ENCODE data around the gene PRKAR2B.

The PRKAR2B gene

DNA sequence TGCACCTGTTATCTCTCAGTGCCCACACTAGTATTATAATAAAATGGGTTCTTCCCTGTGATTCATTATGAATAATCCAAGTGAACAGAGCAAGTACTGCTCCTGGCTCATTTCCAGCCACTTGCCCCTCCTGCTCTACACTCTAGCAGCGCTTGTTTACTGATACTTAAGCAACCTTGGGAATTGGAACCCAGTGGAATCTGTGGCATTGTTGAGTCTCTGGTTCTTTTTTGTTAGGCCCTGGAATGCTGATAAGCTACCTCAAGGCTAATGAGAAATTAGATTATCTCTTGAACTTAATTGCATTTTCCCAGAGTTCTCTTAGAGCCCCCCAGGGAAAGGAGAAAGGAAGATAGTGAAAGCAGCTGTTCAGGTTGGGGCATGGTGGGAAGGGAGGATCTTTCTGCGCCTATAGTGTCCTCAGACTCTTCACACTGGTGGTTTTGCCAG, 34.0 kb downstream of the PRKAR2B start:
- TF ChIP-seq L3MBTL2 (conservative IDR thresholded peaks at IDR 0.05) (no peak), FOXA1 (IDR thresholded peaks at IDR 0.05) (no peak), FOXK2 (IDR thresholded peaks at IDR 0.05) (no peak), NFRKB (IDR thresholded peaks at IDR 0.05) (no peak), ARNT (IDR thresholded peaks at IDR 0.05) (no peak), FOXM1 (IDR thresholded peaks at IDR 0.05; ENCODE audit: borderline replicate concordance) (no peak)
- DNase-seq (ENCODE audit: extremely low spot score): no peak
- ChIA-PET CTCF (interaction anchor here (0.6 to 1.1 kb wide), 2 partner anchors 9 to 131 kb away, joined by 3 read pairs; no protein-coding TSS in a partner anchor), POLR2A (no interaction called here)

DNA sequence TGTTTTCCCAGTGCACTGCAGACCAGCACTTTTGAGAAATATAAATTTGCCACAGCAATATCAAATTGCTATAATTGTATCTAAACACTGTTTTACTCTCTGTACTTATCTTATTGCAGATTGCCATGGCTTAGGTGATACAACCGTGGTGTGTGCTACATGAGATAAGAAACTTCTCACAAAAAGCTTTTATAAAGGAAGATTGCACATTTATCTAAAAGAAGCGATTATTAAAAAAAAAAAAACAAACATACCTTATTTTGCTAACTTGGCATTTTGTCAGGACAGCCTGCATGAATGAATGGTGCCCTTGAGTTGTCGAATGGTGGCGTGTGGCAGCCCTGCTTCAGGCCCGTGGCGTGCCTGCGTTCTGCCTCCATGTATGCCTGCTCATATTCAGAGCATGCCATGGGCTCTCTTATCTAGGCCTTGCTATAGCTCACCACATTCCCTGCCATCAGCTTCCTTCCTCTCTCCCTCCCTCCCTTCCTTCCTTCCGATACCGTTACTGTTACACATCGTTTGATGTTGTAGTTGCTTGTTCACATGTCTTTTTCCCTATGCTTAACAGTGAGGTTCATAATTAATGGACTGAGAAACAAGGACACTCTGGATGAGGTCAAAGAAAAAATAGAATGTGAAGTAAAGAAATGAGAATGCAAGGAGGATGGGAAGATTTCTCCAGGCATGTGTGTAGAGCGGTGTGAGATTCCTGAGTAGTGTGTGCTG, 34.9 kb downstream of the PRKAR2B start:
- no peak for DNase-seq (ENCODE audit: extremely low spot score)
- TF ChIP-seq CTBP1 (IDR thresholded peaks at IDR 0.05; ENCODE audit: borderline replicate concordance): no peak
- no peak for TF ChIP-seq LEF1 (IDR thresholded peaks at IDR 0.05; ENCODE audit: borderline replicate concordance)
- no peak for TF ChIP-seq BHLHE40 (IDR thresholded peaks at IDR 0.05; ENCODE audit: borderline replicate concordance)
- TF ChIP-seq SP1 (IDR thresholded peaks at IDR 0.05): no peak
- TF ChIP-seq SUZ12 (IDR thresholded peaks at IDR 0.05): no peak
- no peak for TF ChIP-seq L3MBTL2 (conservative IDR thresholded peaks at IDR 0.05)
- TF ChIP-seq, protein P1, sequence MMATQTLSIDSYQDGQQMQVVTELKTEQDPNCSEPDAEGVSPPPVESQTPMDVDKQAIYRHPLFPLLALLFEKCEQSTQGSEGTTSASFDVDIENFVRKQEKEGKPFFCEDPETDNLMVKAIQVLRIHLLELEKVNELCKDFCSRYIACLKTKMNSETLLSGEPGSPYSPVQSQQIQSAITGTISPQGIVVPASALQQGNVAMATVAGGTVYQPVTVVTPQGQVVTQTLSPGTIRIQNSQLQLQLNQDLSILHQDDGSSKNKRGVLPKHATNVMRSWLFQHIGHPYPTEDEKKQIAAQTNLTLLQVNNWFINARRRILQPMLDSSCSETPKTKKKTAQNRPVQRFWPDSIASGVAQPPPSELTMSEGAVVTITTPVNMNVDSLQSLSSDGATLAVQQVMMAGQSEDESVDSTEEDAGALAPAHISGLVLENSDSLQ (IDR thresholded peaks at IDR 0.05): no peak
- TF ChIP-seq ELF4 (IDR thresholded peaks at IDR 0.05): no peak
- no peak for TF ChIP-seq ZNF384 (IDR thresholded peaks at IDR 0.05)
- no peak for TF ChIP-seq NFRKB (IDR thresholded peaks at IDR 0.05)
- no peak for TF ChIP-seq TARDBP (IDR thresholded peaks at IDR 0.05)
- no peak for TF ChIP-seq ARNT (IDR thresholded peaks at IDR 0.05)
- no peak for TF ChIP-seq HDGF (IDR thresholded peaks at IDR 0.05; ENCODE audit: borderline replicate concordance)
- TF ChIP-seq FOXA1 (IDR thresholded peaks at IDR 0.05): no peak
- TF ChIP-seq FOXM1 (IDR thresholded peaks at IDR 0.05; ENCODE audit: borderline replicate concordance): no peak
- no peak for TF ChIP-seq FOXK2 (IDR thresholded peaks at IDR 0.05)
- ChIA-PET CTCF (interaction anchor here (0.6 kb wide), 1 partner anchor 132 kb away, joined by 3 read pairs; no protein-coding TSS in a partner anchor), POLR2A (no interaction called here)

DNA sequence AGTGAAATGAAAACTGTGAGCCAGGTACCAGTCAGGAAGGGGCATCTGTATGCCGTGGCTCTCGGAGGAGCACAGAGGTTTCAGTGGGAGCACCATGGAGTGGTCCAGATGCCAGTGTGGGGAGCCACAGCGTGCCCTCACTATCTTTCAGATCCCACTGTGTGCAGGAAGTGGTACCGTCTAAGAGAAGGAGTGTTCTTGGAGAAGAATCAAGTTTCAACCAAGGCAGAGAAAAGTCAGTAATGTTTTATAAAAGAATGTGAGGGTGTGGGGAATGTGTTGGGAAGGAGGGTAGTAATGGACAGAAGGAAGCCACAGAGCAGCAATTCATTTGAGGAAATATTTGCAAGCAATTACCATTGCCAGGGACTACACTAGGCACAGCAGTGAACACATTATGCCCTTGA, 35.6 kb downstream of the PRKAR2B start:
- ChIA-PET CTCF (interaction anchor here (0.7 kb wide), 1 partner anchor 791 kb away, joined by 3 read pairs; no protein-coding TSS in a partner anchor), POLR2A (no interaction called here)
- TF ChIP-seq FOXA1 (IDR thresholded peaks at IDR 0.05) (no peak), LEF1 (IDR thresholded peaks at IDR 0.05; ENCODE audit: borderline replicate concordance) (no peak), SP1 (IDR thresholded peaks at IDR 0.05) (no peak), CTBP1 (IDR thresholded peaks at IDR 0.05; ENCODE audit: borderline replicate concordance) (no peak), ELF4 (IDR thresholded peaks at IDR 0.05) (no peak), ZNF384 (IDR thresholded peaks at IDR 0.05) (no peak), ARNT (IDR thresholded peaks at IDR 0.05) (no peak), FOXK2 (IDR thresholded peaks at IDR 0.05) (no peak), FOXM1 (IDR thresholded peaks at IDR 0.05; ENCODE audit: borderline replicate concordance) (no peak), L3MBTL2 (conservative IDR thresholded peaks at IDR 0.05) (no peak), SUZ12 (IDR thresholded peaks at IDR 0.05) (no peak)
- TF ChIP-seq, protein P1 (IDR thresholded peaks at IDR 0.05): no peak
- no peak for DNase-seq (ENCODE audit: extremely low spot score)

DNA sequence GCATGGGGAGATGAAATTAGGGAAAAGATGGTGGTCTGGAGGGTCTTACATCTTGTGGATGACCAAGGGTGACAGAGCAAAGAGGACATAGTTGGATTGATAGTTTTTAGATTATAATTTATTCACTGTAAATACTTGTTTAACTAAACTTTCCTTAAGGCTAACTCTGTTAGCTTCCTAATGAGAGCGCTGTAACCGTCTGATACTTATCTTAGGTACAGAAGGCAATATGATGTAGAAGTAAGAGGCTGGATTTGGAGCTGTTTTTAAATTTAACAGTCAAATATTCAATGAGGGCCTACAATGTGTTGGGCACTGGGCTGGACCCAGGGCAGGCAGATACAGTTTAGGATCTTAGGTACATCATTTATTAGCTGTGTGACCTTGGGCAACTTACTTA, 36.0 kb downstream of the PRKAR2B start:
- POLR2A ChIA-PET: no interaction called here
- no peak for DNase-seq (ENCODE audit: extremely low spot score)
- CTCF ChIA-PET: interaction anchor here (0.7 kb wide), 1 partner anchor 791 kb away, joined by 3 read pairs; no protein-coding TSS in a partner anchor
- no peak for TF ChIP-seq TARDBP (IDR thresholded peaks at IDR 0.05)
- TF ChIP-seq NFRKB (IDR thresholded peaks at IDR 0.05): no peak
- no peak for TF ChIP-seq ELF4 (IDR thresholded peaks at IDR 0.05)

DNA sequence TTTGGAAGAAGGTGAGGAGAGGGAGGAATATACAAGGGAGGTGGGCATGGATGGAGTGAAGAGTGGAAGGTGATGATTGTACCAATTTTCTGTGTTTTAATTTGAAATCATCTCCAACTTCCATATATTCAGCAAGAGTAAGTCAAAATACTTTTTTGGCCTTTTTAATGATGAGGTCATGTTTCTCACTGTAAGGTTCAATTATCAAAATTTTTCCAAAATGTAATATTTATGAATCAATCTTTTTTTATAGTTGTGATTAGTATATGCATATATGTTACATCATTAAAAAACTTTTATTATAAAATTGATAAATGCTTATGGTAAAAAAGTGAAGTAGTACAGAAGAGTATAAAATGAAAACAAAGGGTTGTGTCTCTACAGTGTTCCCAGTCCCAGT, 40.7 kb downstream of the PRKAR2B start:
- no peak for DNase-seq (ENCODE audit: extremely low spot score)
- ChIA-PET CTCF (no interaction called here), POLR2A (no interaction called here)
- TF ChIP-seq SUZ12 (IDR thresholded peaks at IDR 0.05): no peak
- TF ChIP-seq NFRKB (IDR thresholded peaks at IDR 0.05): no peak
- no peak for TF ChIP-seq HDGF (IDR thresholded peaks at IDR 0.05; ENCODE audit: borderline replicate concordance)
- TF ChIP-seq TARDBP (IDR thresholded peaks at IDR 0.05): no peak
- TF ChIP-seq ZNF384 (IDR thresholded peaks at IDR 0.05): no peak
- TF ChIP-seq ARNT (IDR thresholded peaks at IDR 0.05): no peak
- no peak for TF ChIP-seq L3MBTL2 (conservative IDR thresholded peaks at IDR 0.05)
- no peak for TF ChIP-seq FOXA1 (IDR thresholded peaks at IDR 0.05)
- no peak for TF ChIP-seq BHLHE40 (IDR thresholded peaks at IDR 0.05; ENCODE audit: borderline replicate concordance)
- TF ChIP-seq FOXM1 (IDR thresholded peaks at IDR 0.05; ENCODE audit: borderline replicate concordance): no peak
- no peak for TF ChIP-seq LEF1 (IDR thresholded peaks at IDR 0.05; ENCODE audit: borderline replicate concordance)
- TF ChIP-seq, protein P1 (IDR thresholded peaks at IDR 0.05): no peak

DNA sequence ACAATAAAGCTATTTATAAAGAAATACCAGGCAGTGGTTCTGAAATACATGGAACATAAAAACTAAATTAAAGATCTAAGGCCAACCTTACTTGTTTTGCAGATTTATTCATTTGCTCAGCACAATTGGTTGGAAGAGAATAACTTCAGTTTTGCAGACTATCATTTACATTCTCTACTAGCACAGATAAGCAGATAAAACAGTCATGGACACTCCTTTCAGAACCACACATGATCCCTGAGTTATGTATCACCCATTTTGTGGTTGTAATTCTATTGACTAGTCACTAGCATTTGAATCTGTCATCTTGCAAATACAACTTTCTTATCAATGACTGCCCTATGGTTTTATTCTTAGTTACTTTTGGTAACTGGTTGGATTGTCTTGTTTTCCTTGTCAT, 45.1 kb downstream of the PRKAR2B start:
- no peak for DNase-seq (ENCODE audit: extremely low spot score)
- ChIA-PET CTCF (no interaction called here), POLR2A (no interaction called here)

More for the DNA sequence above, 45.1 kb downstream of the PRKAR2B start:
- TF ChIP-seq NFRKB (IDR thresholded peaks at IDR 0.05): no peak
- TF ChIP-seq HDGF (IDR thresholded peaks at IDR 0.05; ENCODE audit: borderline replicate concordance): no peak
- TF ChIP-seq, protein P1 (IDR thresholded peaks at IDR 0.05): no peak
- TF ChIP-seq LEF1 (IDR thresholded peaks at IDR 0.05; ENCODE audit: borderline replicate concordance): no peak
- TF ChIP-seq ELF4 (IDR thresholded peaks at IDR 0.05): no peak
- no peak for TF ChIP-seq FOXM1 (IDR thresholded peaks at IDR 0.05; ENCODE audit: borderline replicate concordance)
- TF ChIP-seq L3MBTL2 (conservative IDR thresholded peaks at IDR 0.05): no peak
- TF ChIP-seq ARNT (IDR thresholded peaks at IDR 0.05): no peak
- no peak for TF ChIP-seq SP1 (IDR thresholded peaks at IDR 0.05)
- no peak for TF ChIP-seq FOXK2 (IDR thresholded peaks at IDR 0.05)
- TF ChIP-seq BHLHE40 (IDR thresholded peaks at IDR 0.05; ENCODE audit: borderline replicate concordance): no peak

Measured in HEK293T (cell line).